OCI-LY3 (cell line): ENCODE measurements around the gene TRIO.

Experiments used
- CTCF ChIP-seq: fragments of 200-600, 300-600 bp; sonication (generic); IDR thresholded peaks from 2 replicates; pipeline ENCODE4 v1.5.1; 2014; ENCODE audit warnings: antibody characterized with exemption, low read length, low read depth
- EZH2phosphoT487 ChIP-seq: fragments of 200-600 bp; shearing (Covaris generic); IDR thresholded peaks from 2 replicates; pipeline ENCODE4 v1.6.1; 2018; ENCODE audit warnings: antibody characterized with exemption, mixed run types, low read depth

GRCh38 chr5:14460844-14461398 lies 317.8 kb downstream of the TRIO start:
- TF ChIP-seq CTCF: no peak
- no peak for TF ChIP-seq EZH2phosphoT487
